Kidney (tissue), 14 donors: ENCODE measurements around the gene NT5E. TPM values are rescaled to one million over a fixed set of nuclear protein-coding genes. Genes with fewer than 3 reads are reported as not detected.
"Not testable (repeated sequence)": the region's sequence is repeated elsewhere in the genome, so short reads cannot be mapped to it uniquely, and the experiment has no call there.

Experiments
- DNase-seq, 5 donors: peaks; one replicate each; pipeline ENCODE4 v3.0.0-alpha.2; 2013 to 2020
- FAIRE-seq: peaks from 2 replicates; lab custom pipeline; 2012; peaks lifted over from hg19 to GRCh38; lab: Jason Lieb, UNC
- H3K27ac ChIP-seq, 2 donors: one replicate each; pipeline ENCODE4 v1.7.0; 2013; ENCODE audit warnings: low read depth in 2 of 2, low read length in 2 of 2, inconsistent platforms in 1 of 2
- H3K27me3 ChIP-seq: one replicate; pipeline ENCODE4 v1.7.1; 2013; ENCODE audit warnings: low read length, inconsistent platforms; ENCODE audit not compliant: control insufficient read depth, insufficient read depth
- H3K36me3 ChIP-seq, 3 donors: one replicate each; pipeline versions ENCODE4 v1.7.0 to v1.7.1; 2013; ENCODE audit warnings: low read length in 3 of 3, control low read depth in 1 of 3, inconsistent platforms in 1 of 3; ENCODE audit not compliant: insufficient read depth in 3 of 3, control insufficient read depth in 2 of 3
- H3K4me1 ChIP-seq, 3 donors: one replicate each; pipeline versions ENCODE4 v1.7.0 to v1.7.1; 2013; ENCODE audit warnings: low read length in 3 of 3, inconsistent platforms in 1 of 3, low read depth in 1 of 3; ENCODE audit not compliant: control insufficient read depth in 2 of 3, insufficient read depth in 2 of 3
- H3K4me3 ChIP-seq, 3 donors: one replicate each; pipeline versions ENCODE4 v1.7.0 to v1.8.1; 2013; ENCODE audit warnings: low read length in 3 of 3, control low read depth in 1 of 3, inconsistent platforms in 1 of 3
- H3K9ac ChIP-seq, 3 donors: one replicate each; pipeline versions ENCODE4 v1.7.0 to v1.7.1; 2013; ENCODE audit warnings: low read length in 3 of 3, control low read depth in 1 of 3, inconsistent platforms in 1 of 3
- H3K9me3 ChIP-seq, 3 donors: one replicate each; pipeline versions ENCODE4 v1.7.0 to v1.7.1; 2013; ENCODE audit warnings: low read length in 3 of 3, control low read depth in 1 of 3, inconsistent platforms in 1 of 3; ENCODE audit not compliant: control insufficient read depth in 2 of 3, insufficient read depth in 1 of 3
- CTCF ChIP-seq: IDR thresholded peaks from 3 replicates; pipeline ENCODE4 v1.5.1; 2012; ENCODE audit warnings: mild to moderate bottlenecking, moderate library complexity, borderline replicate concordance; ENCODE audit not compliant: insufficient read depth; ENCODE audit errors: extremely low read depth
- intact Hi-C: fragments of 100-400 bp; cut with DNase I; formaldehyde crosslinking; loops from one replicate; pipeline ENCODE4 v1.11.1; 2022
- polyA plus RNA-seq: library from polyadenylated mRNA; stranded (reverse); fragments of 350-450 nt; fragmentation: Illumina TruSeq; extraction: RNeasy Lipid Tissue Mini Kit (QIAGEN cat#74804); gene quantifications from one replicate; pipeline ENCODE4 v1.2.3, GENCODE V29; 2014; ENCODE audit warnings: low read depth, low replicate concordance; ENCODE audit not compliant: insufficient read depth
- total RNA-seq: library from RNA; stranded (reverse); fragmentation: NEBNext Ultra II Directional; extraction: Animal tissue kit (Norgen Biotek cat#: 25700); gene quantifications from one replicate; pipeline ENCODE4 v1.2.1, GENCODE V29; 2021
- donor health status: control.
- donor health status: control.
- donor health status: control.
- donor health status: control.
- donor health status: control.
- donor health status: DM: yes; HTN: yes; CAD: no.
- donor health status: Normal renal cell carcinoma (clear cell type).

The NT5E gene
- total and polyA plus RNA-seq, 2 donors from 2014 or later = 13.1 to 41.0 TPM

- no peak for FAIRE-seq
- peaks cover 6 to 17% (median 7%) of the 10 kb centered on the region in 3 donors for H3K36me3 ChIP-seq
These were observed 56.7 kb downstream of the NT5E start for GRCh38 chr6:85506441-85507093.

GRCh38 chr6:85516168-85516567, 66.3 kb downstream of the NT5E start:
- no peak for TF ChIP-seq CTCF
- H3K27me3 ChIP-seq = no peaks in the 10 kb centered on the region
- FAIRE-seq (no peak), DNase-seq (no peak)
- peaks cover 0 to 20% (median 15%) of the 10 kb centered on the region in 3 donors for H3K36me3 ChIP-seq
- no peaks in the 10 kb centered on the region for H3K9me3 ChIP-seq
- H3K4me1 ChIP-seq = no peaks in the 10 kb centered on the region
- H3K9ac ChIP-seq = no peak overlapping the region
- intact Hi-C loops = no loop called here
- no peak overlapping the region for H3K4me3 ChIP-seq
- H3K27ac ChIP-seq = no peak overlapping the region

More at GRCh38 chr6:85506441-85507093, 56.7 kb downstream of the NT5E start:
- H3K27me3 ChIP-seq = no peaks in the 10 kb centered on the region
- H3K4me1 ChIP-seq = no peaks in the 10 kb centered on the region
- no peak overlapping the region for H3K9ac ChIP-seq
- H3K27ac ChIP-seq = no peak overlapping the region
- TF ChIP-seq CTCF = no peak
- DNase-seq = no peak
- H3K4me3 ChIP-seq = no peak overlapping the region
- intact Hi-C loops = no loop called here
- H3K9me3 ChIP-seq = no peaks in the 10 kb centered on the region

GRCh38 chr6:85524281-85524680, 74.4 kb downstream of the NT5E start:
- H3K27me3 ChIP-seq, H3K4me3 ChIP-seq, H3K4me1 ChIP-seq, H3K9me3 ChIP-seq, DNase-seq, intact Hi-C loops, FAIRE-seq, H3K9ac ChIP-seq, H3K27ac ChIP-seq: not testable (repeated sequence)
- peaks cover 3 to 18% (median 9%) of the 10 kb centered on the region in 3 donors for H3K36me3 ChIP-seq

GRCh38 chr6:85537055-85537494, 87.2 kb downstream of the NT5E start:
- DNase-seq (peak in 1 of 5 donors; percentile 10), FAIRE-seq (peak; percentile 97)
- TF ChIP-seq CTCF = no peak
- no peaks in the 10 kb centered on the region for H3K9me3 ChIP-seq
- no peak overlapping the region for H3K9ac ChIP-seq
- no peak overlapping the region for H3K4me3 ChIP-seq
- intact Hi-C loops = no loop called here
- H3K4me1 ChIP-seq = no peaks in the 10 kb centered on the region
- peaks cover 0 to 11% (median 9%) of the 10 kb centered on the region in 3 donors for H3K36me3 ChIP-seq
- no peak overlapping the region for H3K27ac ChIP-seq
- H3K27me3 ChIP-seq = no peaks in the 10 kb centered on the region
